H9 (cell line): Measurements from ENCODE around the gene LSS. TPM values are rescaled to one million over a fixed set of nuclear protein-coding genes. Genes with fewer than 3 reads are reported as not detected.
A peak's percentile ranks its signal among the peaks of the same experiment; 100 is the strongest.

Experiments used
- DNase-seq: peaks from one replicate; pipeline ENCODE4 v3.0.0-alpha.2; 2017
- H2AFZ ChIP-seq: one replicate; pipeline ENCODE4 v1.6.1; 2013; ENCODE audit warnings: mild to moderate bottlenecking, low read length, control low read depth, moderate library complexity
- H2AK5ac ChIP-seq: 2 replicates; pipeline ENCODE4 v1.6.1; 2013; ENCODE audit warnings: low read length, control low read depth, mixed read lengths; ENCODE audit not compliant: insufficient read length
- H2BK120ac ChIP-seq: one replicate; pipeline ENCODE4 v1.6.1; 2013; ENCODE audit warnings: low read depth, mild to moderate bottlenecking, low read length, control low read depth, inconsistent platforms; ENCODE audit not compliant: poor library complexity, severe bottlenecking
- H2BK12ac ChIP-seq: 2 replicates; pipeline ENCODE4 v1.6.1; 2013; ENCODE audit warnings: low read length, control low read depth, mixed read lengths, low read depth; ENCODE audit not compliant: insufficient read length
- H2BK15ac ChIP-seq: 2 replicates; pipeline ENCODE4 v1.6.1; 2013; ENCODE audit warnings: low read depth, low read length, control low read depth
- H2BK20ac ChIP-seq: one replicate; pipeline ENCODE4 v1.6.1; 2013; ENCODE audit warnings: low read depth, mild to moderate bottlenecking, low read length, control low read depth, inconsistent platforms; ENCODE audit not compliant: poor library complexity, severe bottlenecking
- H2BK5ac ChIP-seq: 2 replicates; pipeline ENCODE4 v1.6.1; 2013; ENCODE audit warnings: low read length, control low read depth, mixed read lengths; ENCODE audit not compliant: insufficient read length
- H3K14ac ChIP-seq: 2 replicates; pipeline ENCODE4 v1.6.1; 2013; ENCODE audit warnings: low read length, control low read depth; ENCODE audit not compliant: insufficient read depth
- H3K18ac ChIP-seq: 2 replicates; pipeline ENCODE4 v1.6.1; 2013; ENCODE audit warnings: low read depth, mild to moderate bottlenecking, mixed read lengths, low read length, control low read depth; ENCODE audit not compliant: insufficient read length
- H3K23ac ChIP-seq: 2 replicates; pipeline ENCODE4 v1.6.1; 2013; ENCODE audit warnings: low read length, control low read depth, mixed read lengths, low read depth; ENCODE audit not compliant: insufficient read length
- H3K23me2 ChIP-seq: 2 replicates; pipeline ENCODE4 v1.6.1; 2013; ENCODE audit warnings: low read depth, mild to moderate bottlenecking, mixed read lengths, low read length, control low read depth; ENCODE audit not compliant: insufficient read length, poor library complexity, severe bottlenecking
- H3K27ac ChIP-seq: 2 replicates; pipeline ENCODE4 v1.5.1; 2013; ENCODE audit warnings: low read length, control low read depth, mixed read lengths, low read depth; ENCODE audit not compliant: insufficient read length
- H3K27me3 ChIP-seq: 2 replicates; pipeline ENCODE4 v1.6.1; 2013; ENCODE audit warnings: low read length, control low read depth, inconsistent platforms; ENCODE audit not compliant: insufficient read depth
- H3K4ac ChIP-seq: 2 replicates; pipeline ENCODE4 v1.6.1; 2013; ENCODE audit warnings: low read depth, mild to moderate bottlenecking, control low read depth, inconsistent platforms, low read length, moderate library complexity
- H3K4me1 ChIP-seq: 2 replicates; pipeline ENCODE4 v1.6.1; 2013; ENCODE audit warnings: low read length, control low read depth, inconsistent platforms; ENCODE audit not compliant: insufficient read depth
- H3K4me2 ChIP-seq: 2 replicates; pipeline ENCODE4 v1.6.1; 2013; ENCODE audit warnings: low read length, control low read depth, mixed read lengths; ENCODE audit not compliant: insufficient read length, insufficient read depth
- H3K56ac ChIP-seq: 2 replicates; pipeline ENCODE4 v1.6.1; 2013; ENCODE audit warnings: low read depth, mild to moderate bottlenecking, mixed read lengths, low read length, control low read depth; ENCODE audit not compliant: insufficient read length
- H3K79me1 ChIP-seq: 2 replicates; pipeline ENCODE4 v1.6.1; 2013; ENCODE audit warnings: low read depth, mild to moderate bottlenecking, moderate library complexity, low read length, control low read depth, inconsistent platforms; ENCODE audit not compliant: insufficient read depth, poor library complexity, severe bottlenecking
- H3K79me2 ChIP-seq: 2 replicates; pipeline ENCODE4 v1.6.1; 2013; ENCODE audit warnings: low read length, control low read depth, inconsistent platforms; ENCODE audit not compliant: insufficient read depth
- H3K9ac ChIP-seq: 2 replicates; pipeline ENCODE4 v1.6.1; 2013; ENCODE audit warnings: low read length, control low read depth, mixed read lengths; ENCODE audit not compliant: insufficient read length; ENCODE audit errors: extremely low read depth
- H3K9me3 ChIP-seq: one replicate; pipeline ENCODE4 v1.6.1; 2013; ENCODE audit warnings: low read depth, low read length, inconsistent platforms; ENCODE audit not compliant: control insufficient read depth
- H3T11ph ChIP-seq: one replicate; pipeline ENCODE4 v1.6.1; 2013; ENCODE audit warnings: mild to moderate bottlenecking, low read length, control low read depth, inconsistent platforms
- H4K20me1 ChIP-seq: one replicate; pipeline ENCODE4 v1.6.1; 2013; ENCODE audit not compliant: control insufficient read depth, insufficient read length, insufficient read depth
- H4K5ac ChIP-seq: 2 replicates; pipeline ENCODE4 v1.6.1; 2013; ENCODE audit warnings: low read depth, mild to moderate bottlenecking, mixed read lengths, low read length, control low read depth; ENCODE audit not compliant: insufficient read length
- H4K8ac ChIP-seq: replicated peaks from 2 replicates; pipeline ENCODE4 v1.6.1; 2013; ENCODE audit warnings: low read length, control low read depth, mixed read lengths, low read depth; ENCODE audit not compliant: insufficient read length
- H4K91ac ChIP-seq: 2 replicates; pipeline ENCODE4 v1.6.1; 2013; ENCODE audit warnings: low read depth, mild to moderate bottlenecking, moderate library complexity, mixed read lengths, low read length, control low read depth; ENCODE audit not compliant: insufficient read length
- H3K27ac Mint-ChIP-seq, 3 experiments: 2 replicates in 2 of 3; 3 replicates in 1 of 3; pipeline ENCODE4 v1.8.0; 2020 to 2021; ENCODE audit warnings: mixed read lengths in 3 of 3, mild to moderate bottlenecking in 1 of 3, moderate library complexity in 1 of 3
- H3K27me3 Mint-ChIP-seq: 2 replicates; pipeline ENCODE4 v1.8.0; 2021; ENCODE audit warnings: low read depth, mild to moderate bottlenecking, moderate library complexity, mixed read lengths
- H3K36me3 Mint-ChIP-seq, 3 experiments: 2 replicates in 2 of 3; 3 replicates in 1 of 3; pipeline ENCODE4 v1.8.0; 2020 to 2021; ENCODE audit warnings: low read depth in 3 of 3, mixed read lengths in 3 of 3; ENCODE audit not compliant: insufficient read depth in 1 of 3
- H3K4me1 Mint-ChIP-seq, 2 experiments: 2 replicates each; pipeline ENCODE4 v1.8.0; 2020; ENCODE audit warnings: mixed read lengths in 2 of 2
- H3K4me3 Mint-ChIP-seq, 2 experiments: 2 replicates in 1 of 2; 3 replicates in 1 of 2; pipeline ENCODE4 v1.8.0; 2020 to 2021; ENCODE audit warnings: mild to moderate bottlenecking in 2 of 2, mixed read lengths in 2 of 2, moderate library complexity in 1 of 2
- H3K9me3 Mint-ChIP-seq, 2 experiments: 2 replicates in 1 of 2; 3 replicates in 1 of 2; pipeline ENCODE4 v1.8.0; 2020; ENCODE audit warnings: mild to moderate bottlenecking in 2 of 2, mixed read lengths in 2 of 2, moderate library complexity in 1 of 2
- WGBS: extraction: QIAGEN DNeasy Blood & Tissue Kit; methylation state at CpG from one replicate; pipeline ENCODE4 v1.1.7; 2013; ENCODE audit warnings: missing lambda C conversion rate, low lambda C conversion rate, mixed read lengths; ENCODE audit not compliant: insufficient read length; ENCODE audit errors: extremely low coverage; 5-methylcytosine and 5-hydroxymethylcytosine counted together
- total RNA-seq: library from RNA; stranded (reverse); gene quantifications from 2 replicates; pipeline ENCODE4 v1.2.1, GENCODE V29; 2021
- TF ChIP-seq, protein P1 (sequence below): fragments of 200-600 bp; sonication (generic); conservative IDR thresholded peaks from 3 replicates; pipeline ENCODE4 v1.8.0; 2021; ENCODE audit warnings: antibody characterized with exemption, mild to moderate bottlenecking

The LSS gene
- total RNA-seq, 1 experiment from 2014 or later: 69.2 TPM

DNA sequence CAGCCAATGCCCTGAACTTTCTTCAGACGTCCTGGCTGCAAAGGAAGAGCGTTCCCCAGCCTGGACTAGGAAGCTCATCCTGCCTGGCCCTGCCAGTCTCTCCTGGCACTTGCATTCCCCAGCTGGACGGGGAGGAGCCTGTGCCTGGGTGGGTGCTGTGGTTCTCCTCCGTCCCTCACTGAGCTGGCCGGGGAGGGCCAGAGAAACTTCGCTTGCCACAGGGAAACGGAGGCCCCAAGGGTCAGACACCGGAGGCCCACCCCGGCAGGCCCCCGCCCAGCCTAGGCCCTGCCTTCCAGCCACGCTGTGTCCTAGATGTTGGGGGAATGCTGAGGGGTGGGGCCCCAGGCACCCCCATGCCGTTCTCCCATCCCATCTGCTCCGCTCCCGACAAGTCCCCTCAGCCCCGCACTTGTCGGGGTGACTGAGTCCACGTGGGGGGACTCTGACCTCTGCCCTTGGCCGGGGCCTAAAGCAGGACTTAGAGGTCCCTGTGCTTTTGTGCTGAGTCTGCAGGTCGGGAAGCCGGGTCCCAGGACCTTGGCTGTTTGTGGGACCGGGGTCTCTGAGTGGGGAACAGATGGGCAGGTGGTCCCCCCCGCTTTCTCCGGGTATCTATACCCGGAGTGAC lies 78.0 kb downstream of the LSS start:
- H2BK120ac ChIP-seq: no peak overlapping the region
- H3K14ac ChIP-seq: no peak overlapping the region
- no peak overlapping the region for H4K91ac ChIP-seq
- H3K56ac ChIP-seq: no peak overlapping the region
- H2BK5ac ChIP-seq: no peak overlapping the region
- WGBS: no CpG with 5 or more reads among the region's 24 CpGs
- H2AK5ac ChIP-seq: no peak overlapping the region
- H3K9me3 ChIP-seq: no peaks in the 10 kb centered on the region
- Mint-ChIP-seq H3K4me3 (no peak overlapping the region), H3K36me3 (peaks cover 0 to 1% (median 0%) of the 10 kb centered on the region in 3 experiments; a peak in 1 of 7 replicates), H3K27ac (no peak overlapping the region; a peak in 1 of 7 replicates), H3K4me1 (peaks cover 11 to 16% of the 10 kb centered on the region in 2 experiments), H3K9me3 (peaks cover 2 to 3% of the 10 kb centered on the region in 2 experiments; a peak in 2 of 5 replicates), H3K27me3 (no peaks in the 10 kb centered on the region)
- no peaks in the 10 kb centered on the region for H3K27me3 ChIP-seq
- no peak overlapping the region for H2AFZ ChIP-seq
- no peaks in the 10 kb centered on the region for H3K23me2 ChIP-seq
- H3K9ac ChIP-seq: no peak overlapping the region
- no peak overlapping the region for H3T11ph ChIP-seq
- no peak overlapping the region for H3K4ac ChIP-seq
- H3K27ac ChIP-seq: no peak overlapping the region
- H4K5ac ChIP-seq: no peak overlapping the region
- no peak overlapping the region for H3K4me2 ChIP-seq
- no peak overlapping the region for H3K18ac ChIP-seq
- no peaks in the 10 kb centered on the region; the same call in 1 of the 2 replicates for H3K4me1 ChIP-seq
- TF ChIP-seq, protein P1, sequence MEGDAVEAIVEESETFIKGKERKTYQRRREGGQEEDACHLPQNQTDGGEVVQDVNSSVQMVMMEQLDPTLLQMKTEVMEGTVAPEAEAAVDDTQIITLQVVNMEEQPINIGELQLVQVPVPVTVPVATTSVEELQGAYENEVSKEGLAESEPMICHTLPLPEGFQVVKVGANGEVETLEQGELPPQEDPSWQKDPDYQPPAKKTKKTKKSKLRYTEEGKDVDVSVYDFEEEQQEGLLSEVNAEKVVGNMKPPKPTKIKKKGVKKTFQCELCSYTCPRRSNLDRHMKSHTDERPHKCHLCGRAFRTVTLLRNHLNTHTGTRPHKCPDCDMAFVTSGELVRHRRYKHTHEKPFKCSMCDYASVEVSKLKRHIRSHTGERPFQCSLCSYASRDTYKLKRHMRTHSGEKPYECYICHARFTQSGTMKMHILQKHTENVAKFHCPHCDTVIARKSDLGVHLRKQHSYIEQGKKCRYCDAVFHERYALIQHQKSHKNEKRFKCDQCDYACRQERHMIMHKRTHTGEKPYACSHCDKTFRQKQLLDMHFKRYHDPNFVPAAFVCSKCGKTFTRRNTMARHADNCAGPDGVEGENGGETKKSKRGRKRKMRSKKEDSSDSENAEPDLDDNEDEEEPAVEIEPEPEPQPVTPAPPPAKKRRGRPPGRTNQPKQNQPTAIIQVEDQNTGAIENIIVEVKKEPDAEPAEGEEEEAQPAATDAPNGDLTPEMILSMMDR: no peak
- H3K79me2 ChIP-seq: no peaks in the 10 kb centered on the region
- no peak overlapping the region for H2BK15ac ChIP-seq
- H2BK12ac ChIP-seq: no peak overlapping the region
- no peak overlapping the region for H4K8ac ChIP-seq
- no peak overlapping the region for H3K23ac ChIP-seq
- no peak overlapping the region for H2BK20ac ChIP-seq
- peak; percentile 29 for DNase-seq
- H4K20me1 ChIP-seq: no peaks in the 10 kb centered on the region
- no peaks in the 10 kb centered on the region for H3K79me1 ChIP-seq
